ENCODE data around the gene NPBWR2. TPM values are rescaled to one million over a fixed set of nuclear protein-coding genes. Genes with fewer than 3 reads are reported as not detected.

NPBWR2 gene
- total RNA-seq, 1 donor from 2014 or later, result not detected

DNA sequence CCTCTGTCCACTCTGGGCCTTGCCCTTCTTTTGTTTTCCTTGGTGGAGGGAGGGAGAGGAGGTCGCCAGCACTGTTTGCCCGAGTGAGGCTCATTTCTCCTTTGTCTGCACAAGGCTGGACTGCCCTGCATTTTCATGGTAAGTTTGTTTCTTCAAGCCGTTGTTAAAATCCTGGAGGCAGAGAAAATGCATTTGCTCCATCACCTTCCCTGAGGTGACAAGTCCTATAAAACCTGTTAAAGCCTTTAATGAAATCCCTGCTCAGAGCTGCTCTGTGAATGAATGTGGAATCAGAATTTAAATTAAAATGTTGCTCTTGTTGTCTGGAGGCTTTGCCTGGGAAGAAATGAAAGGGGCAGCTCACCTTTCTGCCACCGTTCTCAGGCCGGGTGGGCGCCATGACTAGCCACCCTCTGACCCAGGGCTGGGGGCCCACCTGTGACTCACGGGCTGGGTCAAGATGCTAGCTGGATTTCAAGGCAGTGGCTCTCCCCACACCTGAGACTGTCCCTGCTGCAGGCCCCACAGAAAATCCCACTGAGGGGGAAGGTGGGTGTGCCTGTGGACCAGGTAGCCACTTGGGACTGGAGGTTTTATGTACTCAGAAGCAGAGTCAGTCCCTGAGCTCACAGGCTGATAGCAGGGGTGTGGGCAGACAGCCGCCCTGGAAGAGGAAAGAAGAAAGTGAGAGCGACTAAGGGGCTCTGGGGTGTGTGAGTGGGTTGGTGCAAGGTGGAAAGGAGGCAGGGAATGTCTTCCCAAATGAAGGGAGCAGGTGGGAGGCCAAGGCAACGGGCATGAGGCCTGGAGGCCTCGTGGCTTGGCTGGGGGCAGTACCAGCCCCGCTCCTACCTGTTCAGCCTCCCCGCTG lies 32.9 kb upstream of the NPBWR2 start:
- Mint-ChIP-seq H3K27ac (ENCODE audit: unreplicated experiment) (no peak overlapping the region), H3K36me3 (ENCODE audit: unreplicated experiment) (peaks cover 7% of the 10 kb centered on the region), H3K4me3 (ENCODE audit: unreplicated experiment) (no peak overlapping the region), H3K9me3 (ENCODE audit: unreplicated experiment) (peaks cover 13% of the 10 kb centered on the region), H3K4me1 (ENCODE audit: low read depth, unreplicated experiment) (peaks cover 22% of the 10 kb centered on the region), H3K27me3 (ENCODE audit: unreplicated experiment) (peaks cover 6% of the 10 kb centered on the region)
- TF ChIP-seq CTCF (IDR thresholded peaks at IDR 0.05; ENCODE audit: partially characterized antibody, unreplicated experiment), result no peak
- peak; percentile 13 for DNase-seq

GRCh38 chr20:64139199-64140060 lies 32.1 kb upstream of the NPBWR2 start:
- H3K27ac Mint-ChIP-seq (ENCODE audit: unreplicated experiment), result no peak overlapping the region

GRCh38 chr20:64138276-64138815 lies 31.0 kb upstream of the NPBWR2 start:
- TF ChIP-seq CTCF (IDR thresholded peaks at IDR 0.05; ENCODE audit: partially characterized antibody, unreplicated experiment), result no peak
- peak; percentile 3 for DNase-seq
- Mint-ChIP-seq H3K27me3 (ENCODE audit: unreplicated experiment) (peaks cover 6% of the 10 kb centered on the region), H3K27ac (ENCODE audit: unreplicated experiment) (no peak overlapping the region), H3K36me3 (ENCODE audit: unreplicated experiment) (no peaks in the 10 kb centered on the region), H3K9me3 (ENCODE audit: unreplicated experiment) (peaks cover 7% of the 10 kb centered on the region), H3K4me1 (ENCODE audit: low read depth, unreplicated experiment) (peaks cover 20% of the 10 kb centered on the region), H3K4me3 (ENCODE audit: unreplicated experiment) (no peak overlapping the region)

More at GRCh38 chr20:64139199-64140060, 32.1 kb upstream of the NPBWR2 start:
- peak; percentile 13 for DNase-seq
- H3K27me3 Mint-ChIP-seq (ENCODE audit: unreplicated experiment), result peaks cover 9% of the 10 kb centered on the region
- TF ChIP-seq CTCF (IDR thresholded peaks at IDR 0.05; ENCODE audit: partially characterized antibody, unreplicated experiment), result no peak
- no peak overlapping the region for H3K4me3 Mint-ChIP-seq (ENCODE audit: unreplicated experiment)
- peaks cover 20% of the 10 kb centered on the region for H3K4me1 Mint-ChIP-seq (ENCODE audit: low read depth, unreplicated experiment)
- peaks cover 3% of the 10 kb centered on the region for H3K36me3 Mint-ChIP-seq (ENCODE audit: unreplicated experiment)
- H3K9me3 Mint-ChIP-seq (ENCODE audit: unreplicated experiment), result peaks cover 8% of the 10 kb centered on the region

DNA sequence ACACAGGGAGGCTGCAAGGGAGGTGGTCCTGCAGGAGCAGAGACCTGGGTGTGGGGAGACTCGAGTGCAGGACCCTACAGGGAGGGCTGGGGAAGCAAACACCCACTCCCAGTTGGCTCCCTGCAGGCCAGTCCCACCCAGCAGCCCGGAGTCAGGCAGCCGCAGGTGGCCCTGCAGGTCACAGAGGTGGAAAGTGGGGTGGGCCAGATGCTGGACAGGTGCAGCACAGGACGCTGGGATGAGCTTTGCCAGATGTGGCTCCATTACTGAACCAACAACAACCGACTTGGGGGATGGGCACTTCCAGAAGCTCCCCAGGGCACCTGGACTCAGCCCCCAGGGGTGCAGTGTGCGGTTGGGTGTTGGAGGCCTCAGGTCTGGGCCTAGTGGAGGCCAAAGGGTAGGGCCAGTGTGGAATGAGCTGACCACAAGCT lies 30.2 kb upstream of the NPBWR2 start:
- no peaks in the 10 kb centered on the region for H3K36me3 Mint-ChIP-seq (ENCODE audit: unreplicated experiment)
- peaks cover 20% of the 10 kb centered on the region for H3K4me1 Mint-ChIP-seq (ENCODE audit: low read depth, unreplicated experiment)
- TF ChIP-seq CTCF (IDR thresholded peaks at IDR 0.05; ENCODE audit: partially characterized antibody, unreplicated experiment), result no peak
- no peak overlapping the region for H3K27ac Mint-ChIP-seq (ENCODE audit: unreplicated experiment)
- peak; percentile 11 for DNase-seq
- H3K9me3 Mint-ChIP-seq (ENCODE audit: unreplicated experiment), result peaks cover 7% of the 10 kb centered on the region
- H3K27me3 Mint-ChIP-seq (ENCODE audit: unreplicated experiment), result peaks cover 6% of the 10 kb centered on the region
- H3K4me3 Mint-ChIP-seq (ENCODE audit: unreplicated experiment), result no peak overlapping the region
